Measurements from ENCODE around the gene KRTAP2-3.
"Not testable (repeated sequence)": the region's sequence is repeated elsewhere in the genome, so short reads cannot be mapped to it uniquely, and the experiment has no call there.

Gene KRTAP2-3

DNA sequence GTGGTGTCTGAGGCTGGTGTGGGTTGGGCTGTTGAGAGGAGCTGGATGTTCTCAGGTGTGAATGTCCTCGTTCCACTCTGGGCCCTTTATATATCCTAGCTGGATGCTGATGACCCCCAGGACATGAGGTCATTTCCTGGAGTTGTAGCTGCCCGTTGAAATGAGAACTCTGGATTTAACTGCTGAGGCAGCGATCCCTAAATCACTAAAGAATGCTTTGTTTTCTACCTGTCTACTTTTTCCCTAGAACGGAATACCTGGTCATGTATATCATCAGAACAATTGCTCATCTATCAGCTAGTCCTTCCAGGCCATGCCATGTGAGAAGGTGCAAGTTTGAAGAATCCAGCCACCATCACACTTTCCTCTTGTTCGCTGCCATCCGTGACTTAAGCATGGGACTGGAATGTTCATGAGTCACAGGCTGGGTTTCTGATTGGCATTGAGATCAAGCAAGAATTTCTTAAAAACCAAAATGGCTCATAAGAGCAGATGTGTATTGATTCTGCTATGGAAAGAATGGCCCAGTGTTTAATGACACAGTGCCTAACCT, at the start of gene KRTAP2-3:
Gene KRTAP2-3, minus strand, starts transcription at position 63 of the 553 bp plus-strand sequence. CDS start 64 bp downstream, outside the sequence.
- DNase-seq: no peak

GRCh38 chr17:41108728-41109386, 48.9 kb upstream of the KRTAP2-3 start:
- not testable (repeated sequence) for DNase-seq

DNA sequence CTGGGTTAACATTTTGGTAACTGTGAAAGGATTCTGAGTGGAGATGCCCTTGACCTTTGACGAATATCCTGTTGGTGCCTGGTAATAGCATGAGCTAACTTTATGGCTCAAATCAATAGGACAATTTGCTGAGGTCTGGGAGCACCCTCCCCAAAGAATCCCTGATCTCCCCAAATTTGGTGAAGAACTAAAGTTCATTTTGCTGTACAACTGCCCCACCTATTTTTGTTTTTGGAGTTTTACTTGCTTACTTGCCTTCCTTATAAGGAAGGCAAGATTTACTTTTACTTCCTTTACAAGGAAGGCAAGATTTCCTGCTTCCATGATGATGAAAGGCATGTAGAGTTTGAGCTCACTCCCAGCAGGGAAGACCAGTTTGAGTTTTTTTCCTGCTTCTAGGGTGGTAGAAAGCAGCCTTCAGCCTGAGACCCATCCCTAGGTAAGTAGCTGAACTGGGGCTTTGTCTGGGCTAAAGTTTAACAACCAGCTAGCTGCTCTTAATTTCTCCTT, 48.1 kb upstream of the KRTAP2-3 start:
- no peak for DNase-seq

- DNase-seq: not testable (repeated sequence)
Observed at GRCh38 chr17:41105347-41105746, 45.4 kb upstream of the KRTAP2-3 start, which contains the start of gene KRTAP4-9. Gene KRTAP4-9, plus strand, starts transcription at chr17:41105389. Its CDS starts 0 bp downstream, at chr17:41105389.

GRCh38 chr17:41104386-41105038, 44.6 kb upstream of the KRTAP2-3 start:
- DNase-seq: not testable (repeated sequence)

GRCh38 chr17:41103896-41104295, 44.0 kb upstream of the KRTAP2-3 start:
- DNase-seq: no peak

GRCh38 chr17:41101586-41102259, 41.8 kb upstream of the KRTAP2-3 start, which contains the start of gene KRTAP4-16:
Gene KRTAP4-16, minus strand, starts transcription at chr17:41102209. Its CDS starts 0 bp downstream, at chr17:41102209.
- DNase-seq: no peak

DNA sequence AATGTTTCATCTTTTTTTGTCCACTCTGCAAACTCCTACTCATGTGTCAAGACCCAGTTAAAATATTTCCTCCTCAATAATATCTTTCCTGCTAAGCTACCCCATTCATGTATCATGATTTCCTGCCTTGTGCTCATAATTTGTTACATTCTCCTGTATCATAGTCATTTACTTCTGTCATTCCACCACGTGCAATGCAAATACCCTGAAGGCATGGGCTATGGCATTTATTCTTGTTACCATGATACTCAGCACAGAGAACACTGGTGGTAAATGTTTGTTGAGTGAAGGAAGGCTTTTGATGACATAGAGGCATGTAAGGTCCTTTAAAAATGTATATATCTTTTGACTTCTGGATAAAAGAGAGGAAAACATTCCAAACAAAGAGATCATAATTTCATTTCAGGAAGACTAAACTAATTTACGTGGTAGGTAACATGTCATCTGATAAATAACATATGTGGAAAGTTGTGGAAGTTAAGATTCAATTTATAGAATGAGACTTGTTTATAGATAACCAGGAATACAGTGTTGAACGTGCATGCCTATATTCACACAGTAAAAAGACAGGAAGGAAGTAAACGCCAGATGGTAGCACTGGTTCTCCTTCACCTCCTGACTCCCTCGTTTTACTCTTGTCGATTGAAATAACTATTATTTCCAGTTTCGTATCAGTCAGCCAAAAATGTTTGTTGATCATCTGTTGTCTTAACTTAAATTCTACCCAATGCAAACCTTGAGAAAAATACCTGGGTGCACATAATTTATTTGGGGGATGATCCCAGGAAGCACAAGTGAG, 40.0 kb upstream of the KRTAP2-3 start:
- not testable (repeated sequence) for DNase-seq

DNA sequence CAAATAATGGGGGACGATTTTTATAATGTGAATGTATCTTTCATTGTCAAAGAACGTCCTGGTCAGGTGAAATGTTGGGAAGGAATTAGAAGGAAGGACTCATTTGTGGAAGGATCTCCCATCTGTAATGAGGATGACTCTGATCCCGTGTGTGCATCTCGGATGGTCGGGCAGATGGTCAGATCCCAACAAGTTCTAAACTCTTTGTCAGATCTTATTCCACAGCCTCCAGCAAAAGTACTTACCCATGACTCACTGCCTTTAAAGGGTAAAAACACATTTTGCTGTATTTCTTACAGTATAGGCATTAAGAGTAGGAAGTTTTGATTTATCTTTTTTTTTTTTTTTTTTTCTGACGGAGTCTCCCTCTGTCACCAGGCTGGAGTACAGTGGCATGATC, 38.6 kb upstream of the KRTAP2-3 start:
- no peak for DNase-seq

DNA sequence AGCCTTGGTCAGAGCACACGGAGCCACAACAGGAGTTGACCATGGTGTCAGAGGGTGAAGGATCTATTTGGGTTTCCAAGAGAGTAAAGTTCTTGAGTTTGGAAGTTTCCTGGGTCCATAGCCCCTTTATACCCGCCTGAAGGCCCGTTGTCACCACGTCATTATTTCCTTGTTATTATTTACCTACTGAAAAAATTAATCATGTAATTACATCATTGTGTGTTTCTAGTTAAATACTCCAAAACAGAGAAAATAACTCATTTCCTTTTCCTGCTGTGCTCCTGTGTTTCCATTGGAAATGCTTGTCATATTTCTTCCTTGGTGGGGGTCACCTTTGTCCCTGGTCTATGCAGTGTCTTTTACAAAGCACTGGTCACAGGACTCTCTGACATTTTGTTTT, 38.1 kb upstream of the KRTAP2-3 start, which contains the start of gene KRTAP4-8:
Gene KRTAP4-8, minus strand, starts transcription at position 101 of the 400 bp plus-strand sequence. Its CDS starts 58 bp downstream, at position 43.
- no peak for DNase-seq

- no peak for DNase-seq
Observed at GRCh38 chr17:41096055-41096454, 36.1 kb upstream of the KRTAP2-3 start.

GRCh38 chr17:41088760-41089352, 28.9 kb upstream of the KRTAP2-3 start:
- not testable (repeated sequence) for DNase-seq

- not testable (repeated sequence) for DNase-seq
Observed at GRCh38 chr17:41084100-41084856, 24.4 kb upstream of the KRTAP2-3 start, which contains the start of gene KRTAP4-7. Gene KRTAP4-7, plus strand, starts transcription at chr17:41084150. Its CDS starts 57 bp downstream, at chr17:41084207.

- not testable (repeated sequence) for DNase-seq
Observed at GRCh38 chr17:41083427-41083826, 23.5 kb upstream of the KRTAP2-3 start.

DNA sequence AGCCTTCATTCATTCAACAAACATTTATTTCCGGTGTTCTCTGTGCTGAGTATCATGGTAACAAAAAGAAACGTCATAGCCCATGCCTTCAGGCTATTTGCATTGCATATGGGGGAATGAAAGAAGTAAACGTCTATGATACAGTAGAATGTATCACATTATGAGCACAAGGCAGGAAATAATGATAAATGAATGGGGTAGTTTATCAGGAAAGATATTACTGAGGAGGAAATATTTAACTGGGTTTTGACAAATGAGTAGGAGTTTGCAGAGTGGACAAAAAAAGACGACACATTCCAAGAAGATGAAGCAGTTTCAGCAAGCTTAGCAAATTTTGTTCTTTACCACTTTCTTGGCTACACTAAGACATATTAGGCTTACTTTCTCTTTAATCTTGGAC, 22.7 kb upstream of the KRTAP2-3 start:
- no peak for DNase-seq

- DNase-seq: no peak
Observed at GRCh38 chr17:41076788-41077187, 16.9 kb upstream of the KRTAP2-3 start.

DNA sequence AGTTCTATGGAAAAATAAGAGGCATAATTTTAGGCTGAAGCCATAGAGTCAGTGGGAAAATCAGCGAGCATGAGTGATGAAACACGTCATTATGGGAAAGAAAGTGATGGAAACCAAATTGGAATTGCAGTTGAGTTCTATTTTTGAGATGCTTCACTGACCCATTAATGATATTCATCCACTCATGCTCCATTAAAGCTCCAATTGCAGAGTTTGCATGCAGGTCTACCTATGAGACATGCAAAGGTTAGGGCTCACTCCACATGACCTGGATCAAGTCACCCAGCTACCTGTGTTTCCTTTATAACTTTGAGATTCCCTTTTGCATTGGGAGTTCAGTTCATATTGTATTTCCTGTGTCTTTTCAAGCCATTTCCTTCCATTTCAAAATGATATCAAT, 13.8 kb upstream of the KRTAP2-3 start:
- no peak for DNase-seq

GRCh38 chr17:41071606-41072360, 11.9 kb upstream of the KRTAP2-3 start:
- DNase-seq: no peak

- DNase-seq: no peak
Observed at GRCh38 chr17:41069031-41069430, 9.1 kb upstream of the KRTAP2-3 start.

DNA sequence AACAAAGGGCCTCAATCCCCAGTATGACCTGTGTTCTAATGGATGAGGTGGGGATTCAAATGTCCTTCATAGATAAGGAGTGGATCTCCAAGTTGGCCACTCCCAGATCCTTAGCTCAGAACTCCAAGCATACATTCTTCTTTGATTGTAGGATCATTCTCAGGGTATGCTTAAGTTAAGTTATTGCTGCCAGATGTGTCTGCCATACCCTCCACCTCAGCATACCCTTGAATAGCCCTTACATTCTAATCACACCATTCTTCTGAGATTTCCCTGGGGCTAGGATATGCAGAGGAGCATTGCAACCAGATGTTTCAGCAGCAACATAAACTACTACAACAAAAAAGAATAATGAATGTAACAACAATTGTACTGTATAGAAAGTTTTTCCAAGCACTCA, 7.4 kb upstream of the KRTAP2-3 start:
- no peak for DNase-seq

Data from SHP77 treated with DMSO at 0.1 percent for 48 hours (cell line).